HG03280 (cell line): ENCODE data around the gene ERC1.
"Not testable (repeated sequence)": the region's sequence is repeated elsewhere in the genome, so short reads cannot be mapped to it uniquely, and the experiment has no call there.

Experiments
- ATAC-seq: cut with Tn5 transposase; IDR thresholded peaks from one replicate; pipeline ENCODE4 v1.9.1; 2021; ENCODE audit warnings: mild to moderate bottlenecking, moderate library complexity; ENCODE audit not compliant: unreplicated experiment

Gene ERC1

GRCh38 chr12:981176-981828 is 9.7 kb upstream of the ERC1 start:
- no peak for ATAC-seq

GRCh38 chr12:981961-982360 is 9.1 kb upstream of the ERC1 start:
- ATAC-seq, result no peak

GRCh38 chr12:988646-989045 is 2.4 kb upstream of the ERC1 start:
- ATAC-seq, result no peak

- ATAC-seq, result no peak
These were observed 2.0 kb upstream of the ERC1 start for GRCh38 chr12:989051-989450.

GRCh38 chr12:989751-990660 is 1.0 kb upstream of the ERC1 start:
- ATAC-seq, result no peak

- no peak for ATAC-seq
These were observed 619 bp downstream of the ERC1 start for GRCh38 chr12:991350-992333.

GRCh38 chr12:992647-993046 is 1.6 kb downstream of the ERC1 start:
- no peak for ATAC-seq

- no peak for ATAC-seq
These were observed 5.9 kb downstream of the ERC1 start for GRCh38 chr12:996881-997280.

GRCh38 chr12:997505-997904 is 6.5 kb downstream of the ERC1 start:
- ATAC-seq, result peak; percentile 3

GRCh38 chr12:998020-998874 is 7.2 kb downstream of the ERC1 start:
- ATAC-seq, result peak; percentile 81

GRCh38 chr12:999736-1000135 is 8.7 kb downstream of the ERC1 start:
- ATAC-seq, result not testable (repeated sequence)

GRCh38 chr12:1001507-1001906 is 10.5 kb downstream of the ERC1 start:
- ATAC-seq, result no peak

GRCh38 chr12:1003600-1004271 is 12.7 kb downstream of the ERC1 start:
- no peak for ATAC-seq

- no peak for ATAC-seq
These were observed 15.2 kb downstream of the ERC1 start for GRCh38 chr12:1006255-1006654.

GRCh38 chr12:1007276-1007675 is 16.3 kb downstream of the ERC1 start:
- ATAC-seq, result no peak

GRCh38 chr12:1007994-1008393 is 17.0 kb downstream of the ERC1 start:
- ATAC-seq, result no peak

- ATAC-seq, result no peak
These were observed 20.1 kb downstream of the ERC1 start for GRCh38 chr12:1011091-1011490.

GRCh38 chr12:1013618-1014489 is 22.8 kb downstream of the ERC1 start:
- no peak for ATAC-seq

- no peak for ATAC-seq
These were observed 28.3 kb downstream of the ERC1 start for GRCh38 chr12:1019283-1019682.
